Non-pigmented ciliary epithelial cell (primary cell): ENCODE measurements around the gene OR52J3.
"Not testable (repeated sequence)": the region's sequence is repeated elsewhere in the genome, so short reads cannot be mapped to it uniquely, and the experiment has no call there.

ENCODE experiments used
- DNase-seq: peaks from one replicate; pipeline ENCODE4 v3.0.0-alpha.2; 2010; ENCODE audit warnings: low read depth

The OR52J3 gene

DNA sequence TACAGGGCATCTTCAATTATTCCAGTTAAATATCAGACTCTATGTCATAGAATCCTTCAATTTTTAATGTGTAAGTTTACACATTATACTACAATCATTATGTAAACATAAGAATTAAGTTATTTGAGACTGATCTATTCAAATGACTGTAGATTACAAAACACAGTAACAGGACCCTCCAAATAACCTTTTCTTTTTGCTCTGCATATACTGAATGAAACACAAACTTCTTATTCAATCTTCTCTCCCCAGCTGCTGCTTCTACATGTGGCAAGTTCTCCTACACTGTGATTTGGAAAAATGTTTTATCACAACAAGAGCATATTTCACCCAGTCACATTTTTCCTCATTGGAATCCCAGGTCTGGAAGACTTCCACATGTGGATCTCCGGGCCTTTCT, at the start of gene OR52J3:
OR52J3 (plus strand) TSS at position 301 of the 400 bp plus-strand sequence; CDS start at position 301, 0 bp downstream.
- no peak for DNase-seq

DNA sequence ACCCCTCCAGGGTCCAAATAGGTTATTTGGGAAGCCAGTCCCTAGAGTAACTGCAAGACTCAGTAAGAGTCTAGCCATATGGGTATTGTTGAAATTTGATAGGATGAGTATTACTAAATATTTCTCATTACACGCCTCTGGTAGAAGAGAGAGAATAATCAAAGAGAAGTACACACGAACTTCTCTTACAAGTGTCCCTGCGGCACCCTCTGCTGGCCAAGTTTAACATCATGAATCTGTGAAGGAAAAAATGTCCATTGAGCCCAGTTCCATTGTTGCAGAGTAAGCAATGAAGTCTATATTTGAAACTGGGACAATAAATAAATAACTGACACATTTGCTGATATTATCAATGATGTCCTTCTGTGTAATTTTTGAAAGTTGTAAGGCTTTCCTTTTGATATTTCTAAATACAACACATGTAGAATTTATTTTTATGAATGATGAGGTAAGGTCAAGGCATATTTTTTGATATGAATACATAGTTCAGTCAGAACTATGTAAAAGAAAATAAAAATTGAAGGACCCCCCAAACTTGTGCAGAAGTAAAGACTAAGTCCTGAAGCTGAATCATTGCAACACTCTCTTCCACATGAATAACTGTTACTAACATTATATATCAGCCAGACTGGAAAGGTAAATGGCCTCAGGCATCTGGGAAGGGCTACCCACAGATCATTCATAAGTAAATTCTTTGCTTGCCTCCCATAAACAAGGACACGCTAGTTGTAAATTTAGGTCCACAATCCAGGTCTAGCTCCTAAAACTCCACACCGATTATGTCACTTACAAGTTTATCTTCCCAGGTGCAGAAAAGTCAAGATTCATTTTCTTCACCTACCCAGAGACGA, 41.7 kb upstream of the OR52J3 start:
- DNase-seq = peak; percentile 13

DNA sequence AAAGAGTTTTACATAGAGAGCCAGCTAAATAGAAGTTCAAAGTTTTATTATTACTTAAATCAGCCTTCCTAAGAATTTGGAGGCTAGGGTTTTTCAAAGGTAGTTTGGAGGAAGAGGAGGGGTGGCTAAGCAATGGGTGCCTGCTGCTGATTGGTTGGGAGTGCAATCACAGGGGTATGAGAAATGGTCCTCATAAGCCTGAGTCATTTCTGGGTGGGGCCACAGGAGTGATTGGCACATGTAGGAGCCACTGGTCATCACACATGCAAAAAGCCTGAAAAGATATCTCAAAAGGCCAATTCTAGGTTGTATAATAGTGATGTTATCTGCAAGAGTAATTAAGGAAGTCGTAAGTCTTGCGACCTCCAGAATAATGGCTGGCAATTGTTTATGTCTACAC, 38.8 kb upstream of the OR52J3 start:
- no peak for DNase-seq

DNA sequence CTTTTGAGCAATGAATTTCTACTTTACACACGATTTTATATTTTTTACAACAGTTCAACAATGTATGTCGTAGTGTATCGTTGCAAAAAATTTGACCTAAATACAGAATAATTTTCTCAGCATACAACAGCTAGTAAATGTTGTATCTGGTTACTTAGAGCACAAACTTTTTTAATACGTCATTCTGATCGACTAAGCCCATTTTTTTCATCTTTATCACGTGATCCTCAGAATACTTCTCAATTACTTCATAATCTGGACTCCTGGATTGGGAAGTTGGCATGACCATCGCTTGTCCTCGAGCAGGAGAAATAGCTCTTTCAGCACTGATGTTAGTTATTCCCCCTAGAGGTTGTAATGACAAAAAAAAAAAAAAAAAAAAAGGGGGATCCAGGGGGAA, 35.1 kb upstream of the OR52J3 start:
- no peak for DNase-seq

DNA sequence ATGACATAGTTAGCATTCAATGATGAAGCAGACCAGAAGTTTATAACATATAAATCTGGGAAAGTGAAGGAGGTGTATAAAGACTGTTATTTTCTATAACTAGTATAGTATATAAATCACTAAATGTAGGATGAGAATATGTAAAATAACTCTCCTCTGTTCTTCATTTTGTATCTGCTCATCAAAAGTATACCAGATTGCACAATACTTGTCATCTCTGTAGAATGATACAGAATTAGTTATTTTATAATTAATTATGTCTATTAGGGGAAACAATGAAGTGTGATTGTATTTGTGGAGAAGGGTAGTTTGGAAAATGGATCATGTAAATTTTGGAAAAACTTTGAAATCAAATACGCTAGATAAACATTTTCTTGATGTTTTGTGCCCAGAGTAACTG, 33.3 kb upstream of the OR52J3 start:
- DNase-seq = no peak

DNA sequence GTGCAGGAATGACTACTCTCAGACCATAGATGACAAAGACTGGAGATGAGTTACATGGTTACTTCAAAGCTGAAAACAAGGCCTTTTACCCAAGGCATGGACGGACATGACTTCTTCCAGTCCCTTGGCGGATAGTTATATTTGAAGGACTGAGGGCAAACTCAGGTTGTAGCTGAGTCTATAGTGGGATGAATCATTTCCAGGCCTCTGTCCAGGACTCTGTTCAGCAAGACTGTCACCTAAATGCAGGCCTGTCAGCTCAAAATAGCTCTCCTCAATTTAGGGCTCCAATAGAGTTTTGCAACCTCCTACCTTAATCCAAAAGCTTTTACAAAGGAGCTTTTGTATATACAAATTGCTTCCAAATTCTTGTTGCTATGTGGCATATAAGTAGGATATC, 24.3 kb upstream of the OR52J3 start:
- no peak for DNase-seq

DNA sequence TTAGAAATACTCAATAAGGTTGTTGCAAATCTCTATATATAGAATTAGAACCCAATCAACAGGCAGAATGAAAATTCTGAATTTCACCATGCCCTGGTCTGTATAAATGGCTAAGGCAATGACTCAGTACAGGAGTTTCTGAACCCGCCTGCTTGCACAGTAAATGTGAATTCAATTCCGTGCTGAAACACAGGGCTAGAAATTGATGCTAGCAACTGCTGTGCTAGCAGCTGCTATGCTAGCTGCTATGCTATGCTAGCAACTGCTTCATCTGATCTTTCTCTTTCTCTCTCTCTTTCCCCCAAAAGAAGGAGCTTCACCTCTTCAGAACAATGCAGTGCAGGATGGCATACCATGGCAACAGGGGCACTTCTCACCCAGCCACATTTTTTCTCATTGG, 9.7 kb upstream of the OR52J3 start:
- DNase-seq = no peak

DNA sequence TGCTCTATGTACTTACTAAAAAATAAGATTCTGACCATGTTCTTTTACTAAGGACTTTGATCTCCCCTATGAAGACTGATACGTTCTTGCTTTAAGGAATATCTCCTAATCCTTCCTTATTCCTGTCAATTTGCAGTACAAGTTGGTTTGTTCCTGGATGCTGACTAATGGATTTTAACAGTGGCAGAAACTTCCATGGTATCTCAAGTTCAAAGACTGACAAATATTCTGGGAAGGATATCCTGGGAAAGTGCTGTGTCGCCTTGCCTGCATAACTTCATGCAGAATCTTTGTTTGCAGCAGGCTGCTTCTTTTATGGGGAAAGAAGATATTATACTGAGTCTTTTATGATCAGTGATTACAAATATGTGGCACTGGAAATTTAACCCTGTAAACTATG, 8.4 kb upstream of the OR52J3 start:
- no peak for DNase-seq

DNA sequence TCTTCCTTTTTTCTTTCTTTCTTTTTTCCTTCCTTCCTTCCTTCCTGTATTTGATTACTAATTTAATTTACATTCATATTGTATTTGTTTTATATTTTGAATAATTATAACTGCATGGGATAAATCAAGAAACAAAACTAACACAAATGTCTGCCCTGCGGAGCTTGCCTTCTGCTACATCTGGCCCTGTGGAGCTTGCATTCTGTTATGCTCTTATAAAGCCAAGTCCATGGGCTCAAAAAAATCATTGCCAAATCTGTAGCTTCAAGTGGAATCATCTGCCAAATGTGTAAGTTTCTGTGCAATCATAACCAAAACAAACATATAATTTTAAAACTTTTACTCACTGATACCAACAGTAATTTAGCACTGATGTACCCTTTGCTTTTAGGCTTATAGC, 8.0 kb upstream of the OR52J3 start:
- DNase-seq = no peak

DNA sequence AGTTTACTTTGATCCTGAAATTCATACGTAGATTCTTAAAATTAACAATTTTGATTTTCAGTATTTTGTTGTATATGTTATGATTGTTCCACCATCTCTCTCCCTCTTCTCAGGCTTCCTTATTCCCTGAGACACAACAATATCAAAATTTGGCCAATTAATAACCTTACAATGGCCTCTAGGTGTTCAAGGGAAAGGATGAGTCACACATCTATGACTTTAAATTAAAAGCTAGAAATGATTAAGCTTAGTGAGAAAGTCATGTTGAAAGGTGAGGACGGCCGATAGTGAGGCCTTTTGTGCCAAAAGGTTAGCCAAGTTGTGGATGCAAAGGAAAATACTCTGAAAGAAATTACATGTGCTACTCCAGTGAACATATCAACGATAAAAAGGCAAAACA, 5.5 kb upstream of the OR52J3 start:
- no peak for DNase-seq

DNA sequence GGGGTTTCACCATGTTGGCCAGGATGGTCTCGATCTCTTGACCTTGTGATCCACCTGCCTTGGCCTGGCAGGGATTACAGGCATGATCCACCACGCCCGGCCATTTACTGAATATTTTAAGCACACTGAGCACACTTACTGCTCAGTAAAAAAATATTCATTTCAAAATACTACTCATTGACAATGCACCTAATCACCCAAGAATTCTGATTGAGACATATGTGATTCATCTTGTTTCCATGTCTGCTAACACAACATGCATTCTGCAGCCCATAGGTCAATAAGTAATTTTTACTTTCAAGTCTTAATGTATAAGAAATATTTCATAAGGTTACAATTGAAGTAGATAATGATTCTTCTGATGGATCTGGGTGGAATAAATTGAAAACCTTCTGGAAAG, 4.2 kb upstream of the OR52J3 start:
- DNase-seq = no peak

DNA sequence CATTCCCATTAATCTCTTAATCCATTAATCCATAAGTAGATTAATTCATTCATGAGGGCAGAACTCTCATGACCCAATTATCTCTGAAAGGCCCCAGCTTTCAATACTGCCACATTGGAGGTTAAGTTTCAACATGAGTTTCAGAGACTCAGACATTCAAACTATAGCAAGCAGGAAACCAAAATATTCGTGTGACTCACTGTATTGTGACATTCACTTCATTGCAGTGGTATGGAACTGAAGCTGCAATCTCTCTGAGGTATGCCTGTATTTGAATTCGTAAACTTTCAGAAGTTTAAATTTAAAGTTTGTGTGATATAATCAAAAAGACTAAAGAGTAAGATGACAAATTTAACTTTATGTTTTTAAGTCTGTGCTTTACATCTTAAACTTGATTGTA, 2.9 kb upstream of the OR52J3 start:
- peak; percentile 22 for DNase-seq

DNA sequence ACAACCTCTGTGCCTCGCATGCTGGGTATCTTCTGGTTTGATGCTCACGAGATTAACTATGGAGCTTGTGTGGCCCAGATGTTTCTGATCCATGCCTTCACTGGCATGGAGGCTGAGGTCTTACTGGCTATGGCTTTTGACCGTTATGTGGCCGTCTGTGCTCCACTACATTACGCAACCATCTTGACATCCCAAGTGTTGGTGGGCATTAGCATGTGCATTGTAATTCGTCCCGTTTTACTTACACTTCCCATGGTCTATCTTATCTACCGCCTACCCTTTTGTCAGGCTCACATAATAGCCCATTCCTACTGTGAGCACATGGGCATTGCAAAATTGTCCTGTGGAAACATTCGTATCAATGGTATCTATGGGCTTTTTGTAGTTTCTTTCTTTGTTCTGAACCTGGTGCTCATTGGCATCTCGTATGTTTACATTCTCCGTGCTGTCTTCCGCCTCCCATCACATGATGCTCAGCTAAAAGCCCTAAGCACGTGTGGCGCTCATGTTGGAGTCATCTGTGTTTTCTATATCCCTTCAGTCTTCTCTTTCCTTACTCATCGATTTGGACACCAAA, 516 bp downstream of the OR52J3 start:
- DNase-seq = no peak

DNA sequence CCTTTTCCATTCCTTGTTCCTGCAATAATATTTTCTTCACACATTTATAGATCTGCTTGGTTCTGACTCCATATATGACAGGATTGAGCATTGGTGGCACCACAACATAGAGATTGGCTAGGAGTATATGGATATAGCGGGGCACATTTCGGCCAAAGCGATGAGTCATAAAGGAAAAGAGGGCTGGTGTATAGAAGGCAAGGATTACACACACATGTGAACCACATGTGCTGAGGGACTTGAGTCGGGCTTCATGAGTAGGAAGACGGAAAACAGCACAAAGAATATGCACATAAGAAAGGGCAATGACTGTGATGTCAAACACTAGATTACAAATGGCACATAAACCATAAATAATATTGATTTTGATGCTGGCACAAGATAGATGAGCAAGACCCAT, 12.4 kb downstream of the OR52J3 start:
- DNase-seq = not testable (repeated sequence)

DNA sequence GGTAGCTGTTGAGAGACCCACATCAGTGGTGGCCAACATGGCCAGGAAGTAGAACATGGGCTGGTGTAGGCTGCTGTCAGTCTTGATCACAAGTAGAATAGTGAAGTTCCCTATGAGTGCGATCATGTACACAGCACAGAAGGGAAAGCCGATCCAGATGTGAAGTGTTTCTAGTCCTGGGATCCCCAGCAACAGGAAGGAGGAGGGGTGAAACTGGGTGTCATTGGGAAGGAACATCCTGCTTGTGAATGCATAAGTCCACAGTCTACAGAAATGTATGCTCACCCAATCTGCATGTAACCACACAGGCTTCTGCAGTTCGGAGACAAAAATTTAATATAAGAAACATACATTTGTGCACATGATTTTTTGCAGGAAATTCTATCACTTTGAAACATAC, 13.1 kb downstream of the OR52J3 start, which contains the start of gene OR52E2:
OR52E2 (minus strand) TSS at position 237 of the 400 bp plus-strand sequence; CDS start at position 237, 0 bp downstream.
- no peak for DNase-seq

DNA sequence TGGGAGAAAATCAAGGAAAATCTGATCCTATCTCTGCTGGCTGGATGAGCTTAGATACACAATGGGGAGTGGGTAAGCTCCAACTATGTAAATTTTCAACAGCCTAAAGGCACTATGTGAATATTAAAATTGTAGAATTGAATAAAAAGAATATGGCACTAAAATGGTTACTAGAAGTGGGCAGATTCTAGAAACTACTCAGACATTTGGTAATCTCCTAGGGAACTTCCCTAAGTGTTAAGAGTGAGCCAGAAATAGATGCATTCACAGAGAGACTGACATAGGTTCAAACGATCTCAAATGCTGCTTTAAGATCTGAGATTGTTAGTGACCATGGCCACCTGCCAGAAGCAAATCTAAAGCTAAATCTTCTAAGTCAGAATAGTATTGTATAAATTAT, 18.7 kb downstream of the OR52J3 start:
- no peak for DNase-seq

DNA sequence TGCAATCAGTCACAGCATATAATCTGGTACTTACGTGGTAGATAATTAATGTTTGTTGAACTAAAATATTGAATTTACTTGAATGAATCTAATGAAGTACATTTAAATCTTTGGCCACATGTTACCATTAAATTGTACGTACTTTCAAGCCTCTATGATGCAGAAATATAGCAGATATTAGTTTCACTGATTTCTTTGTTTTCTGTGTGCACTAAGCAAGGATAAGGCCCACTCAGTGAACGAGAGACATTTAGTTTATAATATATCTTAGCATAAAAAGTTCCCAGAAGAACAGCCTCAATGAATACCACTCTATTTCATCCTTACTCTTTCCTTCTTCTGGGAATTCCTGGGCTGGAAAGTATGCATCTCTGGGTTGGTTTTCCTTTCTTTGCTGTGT, 22.9 kb downstream of the OR52J3 start, which contains the start of gene OR52E1:
OR52E1 (plus strand) TSS at position 301 of the 400 bp plus-strand sequence.
- DNase-seq = no peak

DNA sequence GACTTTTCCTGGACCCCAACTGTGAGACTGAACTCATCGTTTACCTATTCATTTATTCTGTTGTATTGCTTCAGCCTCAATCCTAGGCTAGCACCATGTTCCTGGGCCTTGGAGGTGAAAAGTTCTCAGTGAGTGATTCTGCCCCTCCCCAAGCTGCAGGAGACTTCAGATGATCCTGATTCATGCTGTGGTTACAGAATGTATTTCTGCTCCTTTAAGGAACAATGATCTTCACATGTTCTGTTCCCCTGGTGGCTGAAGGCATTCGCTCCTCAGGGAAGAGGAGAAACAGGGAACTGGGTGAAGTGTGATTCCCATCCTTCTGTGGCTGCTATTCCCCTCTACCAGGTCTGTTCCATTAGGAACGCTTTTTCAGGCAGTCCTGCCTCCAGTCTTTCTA, 25.5 kb downstream of the OR52J3 start:
- DNase-seq = no peak

DNA sequence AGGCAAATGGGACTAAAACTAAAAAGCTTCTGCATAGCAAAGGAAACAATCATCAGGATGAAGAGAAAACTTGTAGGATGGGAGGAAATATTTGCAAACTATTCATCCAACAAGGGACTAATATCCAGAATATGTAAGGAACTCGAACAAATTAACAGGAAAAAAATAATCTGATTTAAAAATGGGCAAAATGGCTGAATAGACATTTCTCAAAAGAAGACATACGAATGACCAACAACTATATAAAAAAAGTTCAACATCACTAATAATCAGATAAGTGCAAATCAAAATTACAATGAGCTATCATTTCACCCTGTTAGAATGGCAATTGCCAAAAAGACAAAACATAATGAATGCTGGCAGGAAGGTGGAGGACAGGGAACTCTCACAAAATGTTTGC, 35.1 kb downstream of the OR52J3 start:
- DNase-seq = no peak

DNA sequence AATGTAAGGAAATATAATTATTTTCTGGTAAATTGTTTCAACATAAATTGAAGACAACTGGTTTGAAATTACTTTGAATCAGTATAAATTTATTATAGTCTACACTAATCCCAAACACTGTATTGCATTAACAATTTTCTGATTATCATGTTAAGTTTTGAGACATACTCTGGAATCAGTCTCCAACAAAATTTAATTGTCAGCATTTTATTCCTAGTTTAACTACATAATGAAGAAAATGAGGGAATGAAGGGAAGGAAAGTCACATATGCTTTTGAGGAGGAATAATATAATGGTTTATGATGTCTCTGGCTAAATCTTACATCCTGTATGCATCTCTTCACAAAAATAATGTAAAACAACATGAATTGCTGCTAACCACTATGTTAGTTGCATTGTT, 37.3 kb downstream of the OR52J3 start:
- no peak for DNase-seq

DNA sequence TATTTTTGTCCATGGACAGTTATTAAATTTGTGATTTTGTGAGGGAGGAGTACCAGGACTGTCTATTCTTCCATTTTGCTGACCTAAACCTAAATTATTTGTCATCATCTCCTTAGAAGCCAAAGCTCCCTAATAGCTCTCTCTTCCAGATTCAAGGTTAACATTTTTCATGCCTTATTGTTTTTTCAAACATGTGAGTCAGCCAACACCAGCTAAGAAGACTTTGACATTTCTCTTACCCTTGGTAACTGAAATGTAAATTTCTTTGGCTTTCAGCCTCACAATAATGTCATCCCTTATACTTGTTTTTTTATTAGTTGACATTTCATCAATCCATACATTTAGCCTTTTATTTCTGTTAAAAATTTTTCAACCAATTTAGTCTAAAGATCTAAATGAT, 42.2 kb downstream of the OR52J3 start:
- DNase-seq = no peak

DNA sequence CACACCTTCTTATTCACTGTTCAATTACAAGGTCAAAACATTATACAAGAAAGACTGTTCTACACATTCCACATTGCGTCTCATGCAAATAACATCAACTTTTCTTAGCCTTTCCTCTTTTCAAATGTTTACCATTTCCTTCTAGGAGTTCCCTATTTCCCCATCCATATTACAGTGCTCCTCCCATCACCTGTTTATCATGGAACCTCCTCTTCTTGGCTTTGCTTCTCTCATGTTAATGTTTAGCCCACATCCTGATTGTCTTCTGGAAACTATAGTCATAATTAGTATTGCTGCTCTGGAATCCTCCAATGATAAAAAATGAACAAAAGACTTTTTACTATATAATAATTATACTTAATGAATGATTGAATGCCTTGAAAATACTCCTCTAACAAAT, 44.3 kb downstream of the OR52J3 start:
- DNase-seq = no peak

DNA sequence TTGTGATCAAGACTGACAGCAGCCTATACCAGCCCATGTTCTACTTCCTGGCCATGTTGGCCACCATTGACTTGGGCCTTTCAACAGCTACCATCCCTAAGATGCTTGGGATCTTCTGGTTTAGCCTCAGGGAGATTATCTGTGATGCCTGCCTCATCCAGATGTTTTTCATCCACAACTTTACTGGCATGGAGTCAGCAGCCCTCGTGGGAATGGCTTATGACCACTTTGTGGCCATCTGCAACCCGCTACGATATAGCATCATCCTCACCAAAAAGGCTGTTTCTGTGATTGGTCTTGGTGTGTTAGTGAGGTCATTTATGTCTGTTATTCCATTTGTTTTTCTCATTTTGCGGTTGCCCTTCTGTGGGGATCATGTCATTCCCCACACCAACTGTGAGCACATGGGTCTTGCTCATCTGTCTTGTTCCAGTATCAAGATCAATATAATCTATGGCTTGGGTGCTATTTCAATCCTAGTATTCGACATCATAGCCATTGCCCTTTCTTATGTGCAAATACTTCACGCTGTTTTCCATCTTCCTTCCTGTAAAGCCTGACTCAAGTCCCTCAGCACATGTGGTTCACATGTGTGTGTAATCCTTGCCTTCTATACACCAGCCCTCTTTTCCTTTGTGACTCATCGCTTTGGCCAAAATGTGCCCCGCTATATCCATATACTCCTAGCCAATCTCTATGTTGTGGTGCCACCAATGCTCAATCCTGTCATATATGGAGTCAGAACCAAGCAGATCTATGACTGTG, 46.7 kb downstream of the OR52J3 start:
- DNase-seq = no peak
